KMS-11 (cell line): ENCODE measurements around the gene RAB43.
A peak's percentile ranks its signal among the peaks of the same experiment; 100 is the strongest.

Experiments used
- H2AFZ ChIP-seq: fragments of 200-600 bp; sonication (generic); 2 replicates; pipeline ENCODE4 v1.6.1; 2016; ENCODE audit warnings: antibody characterized with exemption, mixed run types, low read depth
- H3K27ac ChIP-seq: fragments of 200-600 bp; sonication (generic); 2 replicates; pipeline ENCODE4 v1.6.1; 2016; ENCODE audit warnings: mild to moderate bottlenecking, mixed run types
- H3K27me3 ChIP-seq: fragments of 200-600 bp; sonication (generic); 2 replicates; pipeline ENCODE4 v1.6.1; 2017; ENCODE audit warnings: mild to moderate bottlenecking, low read depth, mixed run types, moderate library complexity; ENCODE audit not compliant: insufficient read depth
- H3K36me3 ChIP-seq: fragments of 200-600 bp; sonication (generic); 2 replicates; pipeline ENCODE4 v1.6.1; 2017; ENCODE audit warnings: mild to moderate bottlenecking, mixed run types; ENCODE audit not compliant: insufficient read depth
- H3K4me1 ChIP-seq: fragments of 200-600 bp; sonication (generic); 2 replicates; pipeline ENCODE4 v1.6.1; 2016; ENCODE audit warnings: mild to moderate bottlenecking, low read depth, mixed run types; ENCODE audit not compliant: poor library complexity, severe bottlenecking
- H3K4me2 ChIP-seq: fragments of 200-600 bp; sonication (generic); 2 replicates; pipeline ENCODE4 v1.7.0; 2016; ENCODE audit warnings: mild to moderate bottlenecking, mixed run types
- H3K4me3 ChIP-seq: fragments of 200-600 bp; sonication (generic); IDR thresholded peaks from 2 replicates; pipeline ENCODE4 v1.6.1; 2017; ENCODE audit warnings: low read depth, low read length, mixed read lengths; ENCODE audit not compliant: insufficient read depth
- H3K79me2 ChIP-seq: fragments of 200-600 bp; sonication (generic); 2 replicates; pipeline ENCODE4 v1.6.1; 2016; ENCODE audit warnings: low read depth, mixed run types; ENCODE audit not compliant: insufficient read depth
- H3K9ac ChIP-seq: fragments of 200-600 bp; sonication (generic); 2 replicates; pipeline ENCODE4 v1.6.1; 2016; ENCODE audit warnings: mild to moderate bottlenecking, mixed run types
- H4K20me1 ChIP-seq: fragments of 200-600 bp; sonication (generic); 2 replicates; pipeline ENCODE4 v1.6.1; 2016; ENCODE audit warnings: mild to moderate bottlenecking, mixed run types; ENCODE audit not compliant: insufficient read depth
- CTCF ChIP-seq: fragments of 200-600 bp; sonication (generic); conservative IDR thresholded peaks from 2 replicates; pipeline ENCODE4 v1.6.1; 2017; ENCODE audit warnings: low read depth, mild to moderate bottlenecking, antibody characterized with exemption, low read length, moderate library complexity, mixed read lengths

Gene RAB43

GRCh38 chr3:129118745-129119144 is 2.9 kb downstream of the RAB43 start:
- Histone ChIP-seq H2AFZ (no peak overlapping the region), H3K27ac (peak overlapping the region; percentile 83; the same call in 1 of the 2 replicates), H3K36me3 (no peaks in the 10 kb centered on the region), H3K9ac (peak overlapping the region; percentile 55; the same call in 1 of the 2 replicates), H4K20me1 (no peaks in the 10 kb centered on the region), H3K4me3 (no peak overlapping the region), H3K27me3 (no peaks in the 10 kb centered on the region), H3K79me2 (peaks cover 35% of the 10 kb centered on the region; the same call in 1 of the 2 replicates), H3K4me1 (peaks cover 60% of the 10 kb centered on the region), H3K4me2 (peak overlapping the region; percentile 93)
- no peak for TF ChIP-seq CTCF

- H3K4me3 ChIP-seq: no peak overlapping the region
- no peak for TF ChIP-seq CTCF
- peaks cover 53% of the 10 kb centered on the region for H3K4me1 ChIP-seq
- no peaks in the 10 kb centered on the region for H3K27me3 ChIP-seq
- peaks cover 41% of the 10 kb centered on the region; the same call in 1 of the 2 replicates for H3K79me2 ChIP-seq
- no peak overlapping the region for H2AFZ ChIP-seq
- no peaks in the 10 kb centered on the region for H4K20me1 ChIP-seq
- H3K36me3 ChIP-seq: no peaks in the 10 kb centered on the region
- no peak overlapping the region for H3K4me2 ChIP-seq
- no peak overlapping the region for H3K9ac ChIP-seq
- no peak overlapping the region for H3K27ac ChIP-seq
Observed at GRCh38 chr3:129117134-129117533, 4.5 kb downstream of the RAB43 start.

GRCh38 chr3:129116482-129116946 is 5.1 kb downstream of the RAB43 start:
- no peaks in the 10 kb centered on the region for H3K27me3 ChIP-seq
- H2AFZ ChIP-seq: no peak overlapping the region
- peak overlapping the region; percentile 17; the same call in 1 of the 2 replicates for H3K4me2 ChIP-seq
- no peak overlapping the region for H3K4me3 ChIP-seq
- H4K20me1 ChIP-seq: no peaks in the 10 kb centered on the region
- H3K4me1 ChIP-seq: peaks cover 56% of the 10 kb centered on the region
- H3K79me2 ChIP-seq: peaks cover 41% of the 10 kb centered on the region; the same call in 1 of the 2 replicates
- no peak for TF ChIP-seq CTCF
- H3K27ac ChIP-seq: no peak overlapping the region
- H3K36me3 ChIP-seq: no peaks in the 10 kb centered on the region
- H3K9ac ChIP-seq: no peak overlapping the region

GRCh38 chr3:129114455-129114854 is 7.1 kb downstream of the RAB43 start:
- Histone ChIP-seq H3K27me3 (no peaks in the 10 kb centered on the region), H3K36me3 (no peaks in the 10 kb centered on the region), H4K20me1 (no peaks in the 10 kb centered on the region), H3K79me2 (peaks cover 33% of the 10 kb centered on the region; the same call in 1 of the 2 replicates), H3K4me1 (peaks cover 57% of the 10 kb centered on the region), H3K4me2 (no peak overlapping the region), H3K9ac (no peak overlapping the region), H3K4me3 (no peak overlapping the region), H2AFZ (no peak overlapping the region), H3K27ac (no peak overlapping the region)
- no peak for TF ChIP-seq CTCF
